Measurements from ENCODE around the gene DOK1. TPM values are rescaled to one million over a fixed set of nuclear protein-coding genes. Genes with fewer than 3 reads are reported as not detected.

The DOK1 gene
- polyA plus RNA-seq, 3 donors: 48.0 to 53.6 (median 49.3) TPM

DNA sequence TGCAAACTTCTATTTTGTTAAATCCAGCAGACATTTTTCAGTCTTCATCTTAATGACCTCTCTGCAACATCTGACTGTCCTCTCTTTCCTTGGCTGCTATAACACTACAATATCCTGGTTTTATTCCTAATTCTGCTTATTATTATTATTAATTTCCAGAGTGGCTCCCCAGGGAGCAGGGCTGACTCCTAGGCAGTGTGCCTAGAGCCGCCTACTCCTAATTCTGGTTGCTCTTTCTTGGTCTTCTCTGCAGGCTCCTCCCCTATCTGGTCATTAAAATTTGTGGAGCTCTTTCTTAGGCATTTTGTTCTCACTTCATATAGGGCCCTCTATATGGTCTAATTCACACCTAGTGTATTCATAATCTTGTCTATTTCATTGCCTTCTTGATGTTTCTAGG is 11.5 kb upstream of the DOK1 start:
- no peaks in the 10 kb centered on the region for H3K9me3 Mint-ChIP-seq
- peaks cover 0 to 7% (median 4%) of the 10 kb centered on the region in 3 donors for H3K27me3 Mint-ChIP-seq (ENCODE audit: low read depth in 3 of 3)
- Histone ChIP-seq H3K36me3 (replicated peaks in 1 of 2; ENCODE audit: control insufficient read depth in 1 of 2, insufficient read depth in 2 of 2, low read length in 2 of 2) (peaks cover 0 to 3% of the 10 kb centered on the region in 2 donors), H3K79me2 (ENCODE audit: insufficient read depth, low read length) (no peaks in the 10 kb centered on the region), H2AFZ (ENCODE audit: insufficient read depth, low read depth, low read length, poor library complexity, severe bottlenecking) (no peak overlapping the region), H3K27me3 (ENCODE audit: control insufficient read depth in 2 of 2, insufficient read depth in 2 of 2, low read length in 2 of 2) (no peaks in the 10 kb centered on the region), H3K4me1 (ENCODE audit: control insufficient read depth in 1 of 2, insufficient read depth in 2 of 2, low read length in 2 of 2) (peaks cover 6 to 10% of the 10 kb centered on the region in 2 donors), H3K9me3 (replicated peaks in 1 of 2; ENCODE audit: control insufficient read depth in 1 of 2, insufficient read depth in 1 of 2, low read length in 2 of 2) (no peaks in the 10 kb centered on the region), H3K4me2 (replicated peaks; ENCODE audit: extremely low read depth, low read length, poor library complexity, severe bottlenecking) (no peak overlapping the region), H4K20me1 (ENCODE audit: insufficient read depth, low read length) (no peaks in the 10 kb centered on the region), H3K9ac (ENCODE audit: insufficient read depth, low read length, poor library complexity, severe bottlenecking) (no peak overlapping the region), H3K4me3 (replicated peaks in 1 of 3; ENCODE audit: low read depth in 2 of 3, low read length in 3 of 3) (no peak overlapping the region), H3K27ac (ENCODE audit: low read depth in 1 of 2, low read length in 2 of 2) (no peak overlapping the region)
- intact Hi-C loops (cut with micrococcal nuclease): loop anchor here in 1 of 2 donors (10.0 kb wide), 1 partner anchor 148 kb away; no protein-coding TSS in a partner anchor
- WGBS (ENCODE audit: insufficient coverage): no CpG with 5 or more reads among the region's 1 CpG
- DNase-seq: no peak
- TF ChIP-seq, protein P1, sequence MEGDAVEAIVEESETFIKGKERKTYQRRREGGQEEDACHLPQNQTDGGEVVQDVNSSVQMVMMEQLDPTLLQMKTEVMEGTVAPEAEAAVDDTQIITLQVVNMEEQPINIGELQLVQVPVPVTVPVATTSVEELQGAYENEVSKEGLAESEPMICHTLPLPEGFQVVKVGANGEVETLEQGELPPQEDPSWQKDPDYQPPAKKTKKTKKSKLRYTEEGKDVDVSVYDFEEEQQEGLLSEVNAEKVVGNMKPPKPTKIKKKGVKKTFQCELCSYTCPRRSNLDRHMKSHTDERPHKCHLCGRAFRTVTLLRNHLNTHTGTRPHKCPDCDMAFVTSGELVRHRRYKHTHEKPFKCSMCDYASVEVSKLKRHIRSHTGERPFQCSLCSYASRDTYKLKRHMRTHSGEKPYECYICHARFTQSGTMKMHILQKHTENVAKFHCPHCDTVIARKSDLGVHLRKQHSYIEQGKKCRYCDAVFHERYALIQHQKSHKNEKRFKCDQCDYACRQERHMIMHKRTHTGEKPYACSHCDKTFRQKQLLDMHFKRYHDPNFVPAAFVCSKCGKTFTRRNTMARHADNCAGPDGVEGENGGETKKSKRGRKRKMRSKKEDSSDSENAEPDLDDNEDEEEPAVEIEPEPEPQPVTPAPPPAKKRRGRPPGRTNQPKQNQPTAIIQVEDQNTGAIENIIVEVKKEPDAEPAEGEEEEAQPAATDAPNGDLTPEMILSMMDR (IDR thresholded peaks at IDR 0.05): no peak
- H3K27ac Mint-ChIP-seq: no peak overlapping the region
- H3K4me1 Mint-ChIP-seq: peaks cover 12% of the 10 kb centered on the region
- no peak overlapping the region for H3K4me3 Mint-ChIP-seq
- H3K36me3 Mint-ChIP-seq: peaks cover 9 to 11% of the 10 kb centered on the region in 2 donors

DNA sequence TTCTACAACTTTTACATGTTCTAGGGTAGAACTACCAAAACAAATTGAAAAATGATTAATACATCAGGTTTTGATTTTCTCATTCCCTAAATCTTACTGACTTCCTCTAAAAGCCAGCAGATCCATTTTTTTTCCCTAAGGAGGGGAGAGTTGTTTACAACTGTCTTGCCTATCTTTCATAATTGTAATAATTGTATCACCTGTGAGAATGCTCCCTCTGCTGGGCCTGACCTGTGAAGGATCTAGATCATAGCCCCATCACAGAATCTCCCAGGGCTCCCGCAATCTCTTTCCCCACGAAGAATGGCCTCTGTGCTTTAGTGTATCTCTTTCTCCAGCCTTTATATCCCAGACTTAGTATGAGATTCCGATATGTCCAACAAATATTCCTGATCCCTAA is 9.9 kb upstream of the DOK1 start:
- peak overlapping the region in 1 of 7 donors; percentile 46 for H3K27ac Mint-ChIP-seq
- H3K4me1 Mint-ChIP-seq: peaks cover 13% of the 10 kb centered on the region
- no peaks in the 10 kb centered on the region for H3K27me3 ChIP-seq (ENCODE audit: control insufficient read depth in 2 of 2, insufficient read depth in 2 of 2, low read length in 2 of 2)
- H3K27me3 Mint-ChIP-seq (ENCODE audit: low read depth in 3 of 3): peaks cover 5 to 6% (median 5%) of the 10 kb centered on the region in 3 donors
- TF ChIP-seq, protein P1 (IDR thresholded peaks at IDR 0.05): no peak
- no peak overlapping the region for H3K4me2 ChIP-seq (replicated peaks; ENCODE audit: extremely low read depth, low read length, poor library complexity, severe bottlenecking)
- H3K4me1 ChIP-seq (ENCODE audit: control insufficient read depth in 1 of 2, insufficient read depth in 2 of 2, low read length in 2 of 2): peaks cover 11 to 16% of the 10 kb centered on the region in 2 donors
- peaks cover 0 to 3% of the 10 kb centered on the region in 2 donors for H3K36me3 ChIP-seq (replicated peaks in 1 of 2; ENCODE audit: control insufficient read depth in 1 of 2, insufficient read depth in 2 of 2, low read length in 2 of 2)
- peaks cover 9 to 11% of the 10 kb centered on the region in 2 donors for H3K36me3 Mint-ChIP-seq
- no peak overlapping the region for H3K4me3 ChIP-seq (replicated peaks in 1 of 3; ENCODE audit: low read depth in 2 of 3, low read length in 3 of 3)
- no peak overlapping the region for H3K4me3 Mint-ChIP-seq
- H3K79me2 ChIP-seq (ENCODE audit: insufficient read depth, low read length): peaks cover 6% of the 10 kb centered on the region
- H4K20me1 ChIP-seq (ENCODE audit: insufficient read depth, low read length): no peaks in the 10 kb centered on the region
- H3K9me3 Mint-ChIP-seq: no peaks in the 10 kb centered on the region
- no peak overlapping the region for H3K27ac ChIP-seq (ENCODE audit: low read depth in 1 of 2, low read length in 2 of 2)
- H3K9ac ChIP-seq (ENCODE audit: insufficient read depth, low read length, poor library complexity, severe bottlenecking): no peak overlapping the region
- no peaks in the 10 kb centered on the region for H3K9me3 ChIP-seq (replicated peaks in 1 of 2; ENCODE audit: control insufficient read depth in 1 of 2, insufficient read depth in 1 of 2, low read length in 2 of 2)
- intact Hi-C loops (cut with micrococcal nuclease): loop anchor here in 1 of 2 donors (10.0 kb wide), 1 partner anchor 150 kb away; no protein-coding TSS in a partner anchor
- H2AFZ ChIP-seq (ENCODE audit: insufficient read depth, low read depth, low read length, poor library complexity, severe bottlenecking): no peak overlapping the region
- no peak for DNase-seq
- 97% methylated on average over 3 of the region's 3 CpGs for WGBS (ENCODE audit: insufficient coverage)

Measured in CD14-positive monocyte (primary cell).